Uterus (tissue), 4 donors: ENCODE results near the gene APPL1. TPM values are rescaled to one million over a fixed set of nuclear protein-coding genes. Genes with fewer than 3 reads are reported as not detected.
"Not testable (repeated sequence)": the region's sequence is repeated elsewhere in the genome, so short reads cannot be mapped to it uniquely, and the experiment has no call there.

Experiments
- DNase-seq, 2 donors: peaks; one replicate each; pipeline ENCODE4 v3.0.0-alpha.2; 2019 to 2020
- H3K27ac ChIP-seq, 2 donors: fragments of 200-600 bp; sonication (generic); 1 replicate in 1 of 2; 2 replicates in 1 of 2; pipeline ENCODE4 v1.5.1; 2016 to 2018
- H3K27me3 ChIP-seq, 2 donors: fragments of 200-600 bp; sonication (generic); one replicate each; pipeline ENCODE4 v1.5.1; 2018 to 2019; ENCODE audit warnings: control low read depth in 1 of 2
- H3K36me3 ChIP-seq, 2 donors: fragments of 200-600 bp; sonication (generic); one replicate each; pipeline ENCODE4 v1.5.1; 2019; ENCODE audit warnings: control low read depth in 1 of 2
- H3K4me1 ChIP-seq, 2 donors: fragments of 200-600 bp; sonication (generic); one replicate each; pipeline ENCODE4 v1.5.1; 2018 to 2019; ENCODE audit warnings: control low read depth in 1 of 2
- H3K4me3 ChIP-seq, 2 donors: fragments of 200-600 bp; sonication (generic); 1 replicate in 1 of 2; 2 replicates in 1 of 2; pipeline ENCODE4 v1.5.1; 2018 to 2019; ENCODE audit warnings: mild to moderate bottlenecking in 1 of 2
- H3K9me3 ChIP-seq, 2 donors: fragments of 200-600 bp; sonication (generic); one replicate each; pipeline ENCODE4 v1.5.1; 2019; ENCODE audit warnings: control low read depth in 1 of 2
- POLR2A ChIP-seq, 2 donors: fragments of 450-650 bp; IDR thresholded peaks; one replicate each; pipeline ENCODE4 v1.6.1; 2016; ENCODE audit warnings: antibody characterized with exemption in 2 of 2, mild to moderate bottlenecking in 1 of 2, moderate library complexity in 1 of 2
- intact Hi-C: fragments of 100-400 bp; cut with DNase I; formaldehyde crosslinking; loops from one replicate; pipeline ENCODE4 v1.15.1; 2023; ENCODE audit warnings: low total_unique reads
- total RNA-seq, 4 donors: library from RNA; depleted of rRNA in 3 of 4; stranded (reverse); fragments of >200 nt in 3 of 4; gene quantifications; one replicate each; pipeline versions ENCODE4 v1.1.0 to v1.2.4, GENCODE V29; 2014 to 2023
- TF ChIP-seq, protein P1 (sequence below), 4 experiments: fragments of 200-600 bp in 2 of 4; fragments of 450-650 bp in 2 of 4; sonication (generic) in 2 of 4; IDR thresholded peaks; one replicate each; pipeline ENCODE4 v1.5.1; 2016 to 2019; ENCODE audit warnings: antibody characterized with exemption in 4 of 4, mild to moderate bottlenecking in 2 of 4, moderate library complexity in 1 of 4
- donor health status: DM: yes; HTN: yes; CAD: no.

APPL1 gene
- total RNA-seq, 4 donors from 2014 or later = 25.4 to 114 (median 51.7) TPM

DNA sequence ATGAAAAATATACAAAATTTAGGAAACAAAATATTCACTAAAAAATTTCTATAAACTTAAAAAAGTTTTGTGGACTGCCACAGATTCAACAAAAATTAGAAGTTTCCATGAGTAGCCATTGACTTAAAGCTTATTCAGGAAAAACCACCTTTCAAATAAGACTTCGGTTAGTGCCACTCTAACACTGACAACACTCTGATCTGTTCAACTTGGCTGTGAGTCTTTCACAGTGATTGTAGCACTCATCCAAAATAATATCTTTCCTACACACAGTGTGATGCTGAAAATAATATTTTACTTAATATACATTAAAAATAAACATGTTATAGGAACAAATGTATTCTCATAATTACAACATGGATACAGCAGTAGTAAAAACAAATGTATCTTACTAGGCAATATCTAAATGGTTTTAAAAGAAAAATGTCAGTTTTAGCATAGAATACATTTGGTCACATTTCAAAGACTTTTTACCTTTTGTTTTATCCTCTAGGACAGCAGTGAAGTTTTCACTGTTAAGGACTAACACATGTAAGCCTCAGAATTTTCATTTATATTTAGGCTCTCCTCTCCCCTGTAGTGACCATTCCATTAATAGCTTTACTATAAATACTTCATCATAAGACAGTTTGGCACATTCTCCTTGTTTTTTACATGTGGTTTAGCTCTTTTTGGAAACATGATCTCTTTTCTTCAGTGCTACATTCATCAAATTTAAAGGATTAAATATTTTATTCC is 64.8 kb downstream of the APPL1 start, which contains the start of gene ASB14:
TSS of gene ASB14 (minus strand) at position 527 of the 738 bp plus-strand sequence. CDS start 652 bp downstream, outside the sequence.
- Histone ChIP-seq H3K9me3 (no peaks in the 10 kb centered on the region), H3K36me3 (no peaks in the 10 kb centered on the region), H3K4me1 (no peaks in the 10 kb centered on the region), H3K27ac (no peak within 1 kb of the TSS), H3K4me3 (no peak within 1 kb of the TSS), H3K27me3 (no peaks in the 10 kb centered on the region)
- intact Hi-C loops = no loop called here
- TF ChIP-seq POLR2A (IDR thresholded peaks at IDR 0.05) = no peak
- TF ChIP-seq, protein P1, sequence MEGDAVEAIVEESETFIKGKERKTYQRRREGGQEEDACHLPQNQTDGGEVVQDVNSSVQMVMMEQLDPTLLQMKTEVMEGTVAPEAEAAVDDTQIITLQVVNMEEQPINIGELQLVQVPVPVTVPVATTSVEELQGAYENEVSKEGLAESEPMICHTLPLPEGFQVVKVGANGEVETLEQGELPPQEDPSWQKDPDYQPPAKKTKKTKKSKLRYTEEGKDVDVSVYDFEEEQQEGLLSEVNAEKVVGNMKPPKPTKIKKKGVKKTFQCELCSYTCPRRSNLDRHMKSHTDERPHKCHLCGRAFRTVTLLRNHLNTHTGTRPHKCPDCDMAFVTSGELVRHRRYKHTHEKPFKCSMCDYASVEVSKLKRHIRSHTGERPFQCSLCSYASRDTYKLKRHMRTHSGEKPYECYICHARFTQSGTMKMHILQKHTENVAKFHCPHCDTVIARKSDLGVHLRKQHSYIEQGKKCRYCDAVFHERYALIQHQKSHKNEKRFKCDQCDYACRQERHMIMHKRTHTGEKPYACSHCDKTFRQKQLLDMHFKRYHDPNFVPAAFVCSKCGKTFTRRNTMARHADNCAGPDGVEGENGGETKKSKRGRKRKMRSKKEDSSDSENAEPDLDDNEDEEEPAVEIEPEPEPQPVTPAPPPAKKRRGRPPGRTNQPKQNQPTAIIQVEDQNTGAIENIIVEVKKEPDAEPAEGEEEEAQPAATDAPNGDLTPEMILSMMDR (IDR thresholded peaks at IDR 0.05) = no peak
- no peak for DNase-seq

DNA sequence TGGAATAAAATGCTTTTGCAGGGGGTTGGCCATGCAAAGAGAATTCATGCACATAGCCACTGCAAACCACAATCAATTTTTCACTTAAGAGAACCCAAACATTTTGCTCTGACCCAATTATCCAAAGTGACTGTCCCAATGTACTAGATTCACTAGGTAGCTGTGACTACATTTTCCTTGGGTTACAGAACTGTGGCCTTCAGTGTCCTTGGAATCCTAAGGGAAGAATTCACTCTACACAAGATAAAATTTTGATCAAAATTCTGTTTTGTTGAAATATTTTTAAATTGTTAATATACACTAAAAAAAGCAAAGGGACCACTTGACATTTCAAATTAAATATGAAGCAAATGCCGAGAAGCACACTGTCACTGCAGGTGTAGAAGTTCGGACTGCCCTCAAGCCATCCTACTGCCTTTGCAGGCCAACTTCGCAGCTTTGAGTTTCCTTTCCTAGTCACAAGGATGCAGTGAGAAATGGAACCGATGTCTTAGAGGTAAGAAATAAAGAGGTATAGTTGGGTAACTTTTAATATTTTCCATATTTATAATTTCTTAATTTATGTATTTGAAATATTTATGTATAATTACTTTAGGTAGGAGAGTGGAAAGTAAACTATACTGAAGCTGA is 65.5 kb downstream of the APPL1 start:
- no peak for DNase-seq
- Histone ChIP-seq H3K27me3 (no peaks in the 10 kb centered on the region), H3K36me3 (no peaks in the 10 kb centered on the region), H3K4me1 (no peaks in the 10 kb centered on the region), H3K9me3 (no peaks in the 10 kb centered on the region), H3K27ac (no peak overlapping the region), H3K4me3 (no peak overlapping the region)
- no peak for TF ChIP-seq POLR2A (IDR thresholded peaks at IDR 0.05)
- TF ChIP-seq, protein P1 (IDR thresholded peaks at IDR 0.05) = no peak
- intact Hi-C loops = no loop called here

DNA sequence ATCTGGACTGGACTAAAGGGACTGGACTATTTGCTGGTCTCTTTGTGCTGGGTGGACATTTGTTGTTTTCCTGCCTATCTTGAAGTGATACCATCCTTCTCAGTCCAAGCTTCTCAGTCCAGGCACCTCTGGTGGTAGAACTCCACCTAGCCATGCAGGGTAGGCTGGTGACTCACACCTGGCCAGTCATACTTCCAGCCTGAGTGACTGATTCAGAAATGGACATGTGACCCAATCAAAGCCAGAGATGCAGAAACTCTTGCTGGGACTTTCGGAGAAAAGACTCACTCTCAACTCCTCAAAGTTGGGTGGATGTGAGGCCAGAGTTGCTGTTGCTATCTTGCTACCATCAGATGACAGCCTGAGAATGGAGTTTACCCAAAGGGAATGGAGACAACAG is 70.5 kb downstream of the APPL1 start:
- Histone ChIP-seq H3K27me3 (no peaks in the 10 kb centered on the region), H3K9me3 (no peaks in the 10 kb centered on the region), H3K4me1 (no peaks in the 10 kb centered on the region), H3K36me3 (no peaks in the 10 kb centered on the region), H3K27ac (no peak overlapping the region), H3K4me3 (no peak overlapping the region)
- TF ChIP-seq POLR2A (IDR thresholded peaks at IDR 0.05) = no peak
- TF ChIP-seq, protein P1 (IDR thresholded peaks at IDR 0.05) = no peak
- intact Hi-C loops = no loop called here
- DNase-seq = no peak

DNA sequence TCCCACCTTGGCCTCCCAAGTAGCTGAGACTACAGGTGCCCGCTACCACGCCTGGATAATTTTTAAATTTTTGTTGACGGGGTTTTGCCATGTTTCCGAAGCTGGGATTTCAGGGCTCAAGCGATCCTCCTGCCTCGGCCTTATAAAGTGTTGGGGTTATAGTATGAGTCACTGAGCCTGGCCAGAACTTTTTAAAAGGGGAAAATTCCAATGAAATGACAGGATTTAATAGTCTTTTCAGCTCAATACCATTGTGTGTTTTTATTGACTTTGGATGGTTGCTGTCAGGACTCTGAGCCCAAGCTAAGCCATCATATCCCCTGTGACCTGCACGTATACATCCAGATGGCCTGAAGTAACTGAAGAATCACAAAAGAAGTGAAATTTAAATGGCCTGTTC is 76.0 kb downstream of the APPL1 start:
- intact Hi-C loops = not testable (repeated sequence)

DNA sequence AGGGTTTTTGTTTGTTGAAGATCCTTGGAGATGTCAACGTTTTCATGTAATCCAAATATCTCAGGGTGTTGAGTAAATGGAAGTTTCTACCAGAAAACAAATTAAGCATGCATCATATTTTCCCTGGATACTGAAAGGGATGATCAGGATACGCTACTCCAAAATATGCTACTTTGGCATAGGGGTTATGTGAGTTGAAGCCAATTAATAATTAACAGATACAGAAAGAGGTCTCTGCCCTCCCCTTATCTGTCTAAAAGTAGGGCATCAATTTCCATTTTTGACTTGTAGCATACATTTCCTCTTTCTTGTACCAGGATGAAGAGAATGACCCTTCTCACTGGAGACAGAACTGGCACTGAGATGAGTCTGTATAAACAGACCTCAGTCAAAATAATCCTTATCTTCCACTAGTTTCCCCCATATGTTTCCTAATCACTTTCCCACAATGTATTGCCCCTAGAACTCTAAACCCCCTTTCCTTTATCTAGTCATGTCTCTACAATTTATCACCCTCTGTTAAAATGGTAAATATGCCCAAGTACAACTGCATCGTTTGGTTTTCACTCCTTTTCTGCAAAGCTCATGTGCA is 82.3 kb downstream of the APPL1 start:
- intact Hi-C loops = no loop called here
- H3K36me3 ChIP-seq = no peaks in the 10 kb centered on the region
- no peaks in the 10 kb centered on the region for H3K9me3 ChIP-seq
- no peak overlapping the region for H3K4me3 ChIP-seq
- TF ChIP-seq, protein P1 (IDR thresholded peaks at IDR 0.05) = no peak
- no peak for TF ChIP-seq POLR2A (IDR thresholded peaks at IDR 0.05)
- H3K27me3 ChIP-seq = no peaks in the 10 kb centered on the region
- DNase-seq = no peak
- H3K4me1 ChIP-seq = no peaks in the 10 kb centered on the region
- H3K27ac ChIP-seq = no peak overlapping the region

More for the DNA sequence above, 76.0 kb downstream of the APPL1 start:
- not testable (repeated sequence) for H3K4me3 ChIP-seq, DNase-seq, H3K4me1 ChIP-seq, H3K27me3 ChIP-seq, H3K36me3 ChIP-seq, H3K9me3 ChIP-seq, H3K27ac ChIP-seq
